Neutrophil (primary cell): ENCODE results near the gene FOXA1.

Experiments used
- H3K27ac ChIP-seq: fragments of 200-600 bp; sonication (generic); 2 replicates; pipeline ENCODE4 v1.5.1; 2016; ENCODE audit warnings: mild to moderate bottlenecking, moderate library complexity
- H3K27me3 ChIP-seq: fragments of 200-600 bp; sonication (generic); 2 replicates; pipeline ENCODE4 v1.6.0; 2016; ENCODE audit warnings: mild to moderate bottlenecking
- H3K36me3 ChIP-seq: fragments of 200-600 bp; sonication (generic); 2 replicates; pipeline ENCODE4 v1.5.1; 2017
- H3K4me1 ChIP-seq, 2 experiments: fragments of 200-600 bp in 1 of 2; sonication (generic) in 1 of 2; 1 replicate in 1 of 2; 2 replicates in 1 of 2; pipeline versions ENCODE4 v1.5.1 to v1.6.1; 2013 to 2016; ENCODE audit warnings: low read depth in 1 of 2, low read length in 1 of 2, mild to moderate bottlenecking in 1 of 2, moderate library complexity in 1 of 2; ENCODE audit not compliant: control insufficient read depth in 1 of 2, insufficient read depth in 1 of 2
- H3K4me3 ChIP-seq, 2 experiments: fragments of 200-600 bp in 1 of 2; sonication (generic) in 1 of 2; 1 replicate in 1 of 2; 2 replicates in 1 of 2; pipeline ENCODE4 v1.5.1; 2013 to 2016; ENCODE audit warnings: low read depth in 1 of 2, low read length in 1 of 2, mild to moderate bottlenecking in 1 of 2, moderate library complexity in 1 of 2
- H3K9me3 ChIP-seq: fragments of 200-600 bp; sonication (generic); 2 replicates; pipeline ENCODE4 v1.5.1; 2016
- TF ChIP-seq, protein P1 (sequence below): fragments of 200-600 bp; sonication (generic); IDR thresholded peaks from 2 replicates; pipeline ENCODE4 v1.5.1; 2016; ENCODE audit warnings: antibody characterized with exemption

The FOXA1 gene

DNA sequence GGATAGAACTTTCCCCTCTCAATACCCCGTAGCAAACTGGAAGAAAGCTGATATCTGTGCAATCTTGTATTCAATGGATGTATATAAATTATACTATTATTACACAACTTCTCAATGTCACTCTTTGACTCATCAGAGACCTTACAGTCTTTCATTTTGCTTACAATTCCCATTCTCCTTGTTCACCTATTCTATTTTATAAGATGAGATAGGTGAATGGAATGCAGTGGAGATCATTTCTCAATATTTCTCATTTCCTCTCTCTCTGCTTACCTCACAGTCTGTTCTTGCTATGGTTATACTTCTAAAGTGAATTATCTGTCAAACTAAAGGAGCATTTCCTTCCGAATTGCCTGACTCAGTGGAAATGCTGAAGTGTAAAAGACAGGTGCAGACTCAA is 14.9 kb downstream of the FOXA1 start:
- H3K4me3 ChIP-seq, result no peak overlapping the region
- H3K9me3 ChIP-seq, result no peaks in the 10 kb centered on the region
- H3K27me3 ChIP-seq, result peaks cover 57% of the 10 kb centered on the region
- no peaks in the 10 kb centered on the region for H3K36me3 ChIP-seq
- no peaks in the 10 kb centered on the region for H3K4me1 ChIP-seq
- H3K27ac ChIP-seq, result no peak overlapping the region
- TF ChIP-seq, protein P1, sequence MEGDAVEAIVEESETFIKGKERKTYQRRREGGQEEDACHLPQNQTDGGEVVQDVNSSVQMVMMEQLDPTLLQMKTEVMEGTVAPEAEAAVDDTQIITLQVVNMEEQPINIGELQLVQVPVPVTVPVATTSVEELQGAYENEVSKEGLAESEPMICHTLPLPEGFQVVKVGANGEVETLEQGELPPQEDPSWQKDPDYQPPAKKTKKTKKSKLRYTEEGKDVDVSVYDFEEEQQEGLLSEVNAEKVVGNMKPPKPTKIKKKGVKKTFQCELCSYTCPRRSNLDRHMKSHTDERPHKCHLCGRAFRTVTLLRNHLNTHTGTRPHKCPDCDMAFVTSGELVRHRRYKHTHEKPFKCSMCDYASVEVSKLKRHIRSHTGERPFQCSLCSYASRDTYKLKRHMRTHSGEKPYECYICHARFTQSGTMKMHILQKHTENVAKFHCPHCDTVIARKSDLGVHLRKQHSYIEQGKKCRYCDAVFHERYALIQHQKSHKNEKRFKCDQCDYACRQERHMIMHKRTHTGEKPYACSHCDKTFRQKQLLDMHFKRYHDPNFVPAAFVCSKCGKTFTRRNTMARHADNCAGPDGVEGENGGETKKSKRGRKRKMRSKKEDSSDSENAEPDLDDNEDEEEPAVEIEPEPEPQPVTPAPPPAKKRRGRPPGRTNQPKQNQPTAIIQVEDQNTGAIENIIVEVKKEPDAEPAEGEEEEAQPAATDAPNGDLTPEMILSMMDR, result no peak

- Histone ChIP-seq H3K27ac (no peak overlapping the region), H3K36me3 (no peaks in the 10 kb centered on the region), H3K27me3 (peaks cover 48% of the 10 kb centered on the region), H3K4me3 (no peak overlapping the region), H3K9me3 (no peaks in the 10 kb centered on the region), H3K4me1 (no peaks in the 10 kb centered on the region)
- TF ChIP-seq, protein P1, result no peak
Measured at GRCh38 chr14:37579274-37579673, 15.8 kb downstream of the FOXA1 start.

- Histone ChIP-seq H3K27ac (no peak overlapping the region), H3K27me3 (no peaks in the 10 kb centered on the region), H3K4me1 (no peaks in the 10 kb centered on the region), H3K36me3 (no peaks in the 10 kb centered on the region), H3K9me3 (no peaks in the 10 kb centered on the region), H3K4me3 (no peak overlapping the region)
- TF ChIP-seq, protein P1, result no peak
Measured at GRCh38 chr14:37573356-37573755, 21.7 kb downstream of the FOXA1 start.

- Histone ChIP-seq H3K9me3 (no peaks in the 10 kb centered on the region), H3K27ac (no peak overlapping the region), H3K4me3 (no peak overlapping the region), H3K27me3 (no peaks in the 10 kb centered on the region), H3K4me1 (no peaks in the 10 kb centered on the region), H3K36me3 (no peaks in the 10 kb centered on the region)
- TF ChIP-seq, protein P1, result no peak
Measured at GRCh38 chr14:37571391-37571790, 23.7 kb downstream of the FOXA1 start.

- H3K9me3 ChIP-seq, result no peaks in the 10 kb centered on the region
- TF ChIP-seq, protein P1, result no peak
Measured at GRCh38 chr14:37569729-37570128, 25.3 kb downstream of the FOXA1 start.

GRCh38 chr14:37566811-37567371 is 28.2 kb downstream of the FOXA1 start:
- H3K4me3 ChIP-seq, result no peak overlapping the region
- H3K9me3 ChIP-seq, result no peaks in the 10 kb centered on the region
- TF ChIP-seq, protein P1, result no peak
- H3K27ac ChIP-seq, result no peak overlapping the region
- H3K36me3 ChIP-seq, result no peaks in the 10 kb centered on the region
- no peaks in the 10 kb centered on the region for H3K4me1 ChIP-seq
- H3K27me3 ChIP-seq, result no peaks in the 10 kb centered on the region

More at GRCh38 chr14:37569729-37570128, 25.3 kb downstream of the FOXA1 start:
- H3K27ac ChIP-seq, result no peak overlapping the region
- H3K4me3 ChIP-seq, result no peak overlapping the region
- no peaks in the 10 kb centered on the region for H3K36me3 ChIP-seq
- no peaks in the 10 kb centered on the region for H3K4me1 ChIP-seq
- no peaks in the 10 kb centered on the region for H3K27me3 ChIP-seq
